ENCODE measurements around the gene CAMK4. TPM values are rescaled to one million over a fixed set of nuclear protein-coding genes. Genes with fewer than 3 reads are reported as not detected.

Gene CAMK4
- total and polyA plus RNA-seq, 2 of the 8 experiments (the other 6 are each of a cell fraction or from before 2014, with no cell fraction given) = 1.8 to 8.3 TPM

DNA sequence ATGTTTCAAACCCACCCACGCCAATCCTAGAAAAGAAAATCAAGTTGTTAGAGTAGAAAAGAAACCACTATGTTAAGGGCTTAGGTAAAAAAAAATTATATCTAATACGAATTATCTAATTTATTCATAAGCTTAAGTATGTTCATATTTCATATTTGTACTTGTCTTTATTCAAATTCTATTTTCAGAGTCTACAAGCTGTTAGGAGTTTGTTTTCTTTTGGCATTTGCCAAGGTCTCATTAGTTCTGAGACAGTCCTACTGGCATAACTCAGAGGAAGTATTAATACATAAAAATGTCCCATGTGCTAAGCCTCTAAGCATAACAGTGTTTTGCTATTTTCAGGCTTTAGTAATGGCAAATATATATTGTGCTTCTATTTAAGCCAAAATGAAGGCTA is 230.6 kb downstream of the CAMK4 start (continued):
- no peak for TF ChIP-seq ZNF274 (IDR thresholded peaks at IDR 0.05; ENCODE audit: borderline replicate concordance, extremely low read depth, low read length)
- TF ChIP-seq, protein P1, sequence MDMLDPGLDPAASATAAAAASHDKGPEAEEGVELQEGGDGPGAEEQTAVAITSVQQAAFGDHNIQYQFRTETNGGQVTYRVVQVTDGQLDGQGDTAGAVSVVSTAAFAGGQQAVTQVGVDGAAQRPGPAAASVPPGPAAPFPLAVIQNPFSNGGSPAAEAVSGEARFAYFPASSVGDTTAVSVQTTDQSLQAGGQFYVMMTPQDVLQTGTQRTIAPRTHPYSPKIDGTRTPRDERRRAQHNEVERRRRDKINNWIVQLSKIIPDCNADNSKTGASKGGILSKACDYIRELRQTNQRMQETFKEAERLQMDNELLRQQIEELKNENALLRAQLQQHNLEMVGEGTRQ (IDR thresholded peaks at IDR 0.05; ENCODE audit: low read length) = no peak
- TF ChIP-seq TCF12 (IDR thresholded peaks at IDR 0.05; ENCODE audit: low read depth, low read length) = no peak
- TF ChIP-seq YY1 (IDR thresholded peaks at IDR 0.05; ENCODE audit: low read depth, low read length) = no peak
- TF ChIP-seq, protein P2, sequence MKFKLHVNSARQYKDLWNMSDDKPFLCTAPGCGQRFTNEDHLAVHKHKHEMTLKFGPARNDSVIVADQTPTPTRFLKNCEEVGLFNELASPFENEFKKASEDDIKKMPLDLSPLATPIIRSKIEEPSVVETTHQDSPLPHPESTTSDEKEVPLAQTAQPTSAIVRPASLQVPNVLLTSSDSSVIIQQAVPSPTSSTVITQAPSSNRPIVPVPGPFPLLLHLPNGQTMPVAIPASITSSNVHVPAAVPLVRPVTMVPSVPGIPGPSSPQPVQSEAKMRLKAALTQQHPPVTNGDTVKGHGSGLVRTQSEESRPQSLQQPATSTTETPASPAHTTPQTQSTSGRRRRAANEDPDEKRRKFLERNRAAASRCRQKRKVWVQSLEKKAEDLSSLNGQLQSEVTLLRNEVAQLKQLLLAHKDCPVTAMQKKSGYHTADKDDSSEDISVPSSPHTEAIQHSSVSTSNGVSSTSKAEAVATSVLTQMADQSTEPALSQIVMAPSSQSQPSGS (IDR thresholded peaks at IDR 0.05; ENCODE audit: low read length) = no peak
- no peak for TF ChIP-seq POLR2AphosphoS5 (IDR thresholded peaks at IDR 0.05; ENCODE audit: low read depth, low read length)
- no peak for TF ChIP-seq CREB1 (IDR thresholded peaks at IDR 0.05)

Data from H1 (cell line).